Measurements from ENCODE around the gene HNRNPA1.

Gene HNRNPA1

GRCh38 chr12:54287261-54288157 lies 7.0 kb downstream of the HNRNPA1 start:
- Histone ChIP-seq H3K27me3 (ENCODE audit: control insufficient read depth in 1 of 2, insufficient read depth in 1 of 2, low read length in 2 of 2) (no peaks in the 10 kb centered on the region), H2BK15ac (ENCODE audit: low read depth, poor library complexity, severe bottlenecking) (no peak overlapping the region), H4K8ac (ENCODE audit: low read length) (no peak overlapping the region), H3K18ac (ENCODE audit: low read depth in 1 of 2, low read length in 2 of 2) (no peak overlapping the region), H3K4me2 (ENCODE audit: low read length, poor library complexity, severe bottlenecking) (no peak overlapping the region), H2AFZ (ENCODE audit: low read depth, low read length) (no peak overlapping the region), H2BK5ac (ENCODE audit: low read depth, low read length, poor library complexity, severe bottlenecking) (no peak overlapping the region), H4K91ac (ENCODE audit: low read length) (no peak overlapping the region), H3K27ac (ENCODE audit: low read length, poor library complexity, severe bottlenecking) (no peak overlapping the region), H3K9ac (ENCODE audit: low read length) (peak overlapping the region; percentile 8), H3K4me1 (ENCODE audit: control insufficient read depth, insufficient read depth, low read depth, low read length) (peaks cover 4% of the 10 kb centered on the region), H3K4me3 (ENCODE audit: insufficient read depth in 1 of 2, low read depth in 1 of 2, low read length in 2 of 2) (no peak overlapping the region), H3K14ac (ENCODE audit: low read length in 2 of 2) (no peak overlapping the region), H3K36me3 (ENCODE audit: control insufficient read depth in 1 of 2, insufficient read depth in 2 of 2, low read depth in 1 of 2, low read length in 2 of 2) (peaks cover 22 to 59% of the 10 kb centered on the region in 2 experiments), H3K9me3 (ENCODE audit: control insufficient read depth, low read length) (no peaks in the 10 kb centered on the region), H2BK120ac (ENCODE audit: low read depth, low read length) (no peak overlapping the region), H3K79me1 (replicated peaks; ENCODE audit: low read length, poor library complexity, severe bottlenecking) (no peaks in the 10 kb centered on the region), H2BK12ac (ENCODE audit: low read length in 2 of 2) (no peak overlapping the region), H2AK5ac (ENCODE audit: low read length, severe bottlenecking) (no peak overlapping the region), H3K4ac (ENCODE audit: low read depth in 1 of 2, low read length in 2 of 2) (no peak overlapping the region), H3K23ac (ENCODE audit: low read length in 2 of 2) (no peak overlapping the region)
- 80% methylated on average over 8 of the region's 8 CpGs for WGBS
- no peak for DNase-seq

GRCh38 chr12:54292083-54292930 lies 11.8 kb downstream of the HNRNPA1 start:
- Histone ChIP-seq H4K8ac (ENCODE audit: low read length) (no peak overlapping the region), H3K79me1 (replicated peaks; ENCODE audit: low read length, poor library complexity, severe bottlenecking) (no peaks in the 10 kb centered on the region), H3K9ac (ENCODE audit: low read length) (no peak overlapping the region), H3K4me3 (ENCODE audit: insufficient read depth in 1 of 2, low read depth in 1 of 2, low read length in 2 of 2) (no peak overlapping the region), H2BK120ac (ENCODE audit: low read depth, low read length) (no peak overlapping the region), H3K14ac (ENCODE audit: low read length in 2 of 2) (no peak overlapping the region), H3K18ac (ENCODE audit: low read depth in 1 of 2, low read length in 2 of 2) (no peak overlapping the region), H2AK5ac (ENCODE audit: low read length, severe bottlenecking) (no peak overlapping the region), H3K9me3 (ENCODE audit: control insufficient read depth, low read length) (no peaks in the 10 kb centered on the region), H2BK5ac (ENCODE audit: low read depth, low read length, poor library complexity, severe bottlenecking) (no peak overlapping the region), H4K91ac (ENCODE audit: low read length) (no peak overlapping the region), H3K4me2 (ENCODE audit: low read length, poor library complexity, severe bottlenecking) (no peak overlapping the region), H2AFZ (ENCODE audit: low read depth, low read length) (no peak overlapping the region), H3K4ac (ENCODE audit: low read depth in 1 of 2, low read length in 2 of 2) (no peak overlapping the region), H3K27me3 (ENCODE audit: control insufficient read depth in 1 of 2, insufficient read depth in 1 of 2, low read length in 2 of 2) (no peaks in the 10 kb centered on the region), H2BK15ac (ENCODE audit: low read depth, poor library complexity, severe bottlenecking) (no peak overlapping the region), H3K36me3 (ENCODE audit: control insufficient read depth in 1 of 2, insufficient read depth in 2 of 2, low read depth in 1 of 2, low read length in 2 of 2) (peaks cover 12% of the 10 kb centered on the region in 2 experiments), H3K23ac (ENCODE audit: low read length in 2 of 2) (no peak overlapping the region), H3K4me1 (ENCODE audit: control insufficient read depth, insufficient read depth, low read depth, low read length) (no peaks in the 10 kb centered on the region), H2BK12ac (ENCODE audit: low read length in 2 of 2) (no peak overlapping the region), H3K27ac (ENCODE audit: low read length, poor library complexity, severe bottlenecking) (no peak overlapping the region)
- 96% methylated on average over 30 of the region's 30 CpGs for WGBS
- DNase-seq, result no peak

GRCh38 chr12:54292931-54293241 lies 12.4 kb downstream of the HNRNPA1 start:
- no peak overlapping the region for H2BK15ac ChIP-seq (ENCODE audit: low read depth, poor library complexity, severe bottlenecking)
- H3K4me2 ChIP-seq (ENCODE audit: low read length, poor library complexity, severe bottlenecking), result no peak overlapping the region
- no peak overlapping the region for H3K23ac ChIP-seq (ENCODE audit: low read length in 2 of 2)
- no peaks in the 10 kb centered on the region for H3K27me3 ChIP-seq (ENCODE audit: control insufficient read depth in 1 of 2, insufficient read depth in 1 of 2, low read length in 2 of 2)
- no peak overlapping the region for H3K18ac ChIP-seq (ENCODE audit: low read depth in 1 of 2, low read length in 2 of 2)
- no peak overlapping the region for H2AK5ac ChIP-seq (ENCODE audit: low read length, severe bottlenecking)
- no peak overlapping the region for H2AFZ ChIP-seq (ENCODE audit: low read depth, low read length)
- H4K91ac ChIP-seq (ENCODE audit: low read length), result no peak overlapping the region
- WGBS, result 96% methylated on average over 7 of the region's 7 CpGs
- no peak overlapping the region for H3K27ac ChIP-seq (ENCODE audit: low read length, poor library complexity, severe bottlenecking)
- no peak overlapping the region for H3K9ac ChIP-seq (ENCODE audit: low read length)
- no peak overlapping the region for H2BK12ac ChIP-seq (ENCODE audit: low read length in 2 of 2)
- H3K4me1 ChIP-seq (ENCODE audit: control insufficient read depth, insufficient read depth, low read depth, low read length), result no peaks in the 10 kb centered on the region
- no peaks in the 10 kb centered on the region for H3K79me1 ChIP-seq (replicated peaks; ENCODE audit: low read length, poor library complexity, severe bottlenecking)
- H2BK5ac ChIP-seq (ENCODE audit: low read depth, low read length, poor library complexity, severe bottlenecking), result no peak overlapping the region
- no peak overlapping the region for H3K14ac ChIP-seq (ENCODE audit: low read length in 2 of 2)
- H3K4me3 ChIP-seq (ENCODE audit: insufficient read depth in 1 of 2, low read depth in 1 of 2, low read length in 2 of 2), result no peak overlapping the region
- DNase-seq, result no peak
- H3K4ac ChIP-seq (ENCODE audit: low read depth in 1 of 2, low read length in 2 of 2), result no peak overlapping the region
- peaks cover 6 to 8% of the 10 kb centered on the region in 2 experiments for H3K36me3 ChIP-seq (ENCODE audit: control insufficient read depth in 1 of 2, insufficient read depth in 2 of 2, low read depth in 1 of 2, low read length in 2 of 2)
- H3K9me3 ChIP-seq (ENCODE audit: control insufficient read depth, low read length), result no peaks in the 10 kb centered on the region
- no peak overlapping the region for H4K8ac ChIP-seq (ENCODE audit: low read length)
- no peak overlapping the region for H2BK120ac ChIP-seq (ENCODE audit: low read depth, low read length)

Data from mesenchymal stem cell (in vitro differentiated cells and primary cell).